ENCODE results near the gene TCEA3. TPM values are rescaled to one million over a fixed set of nuclear protein-coding genes. Genes with fewer than 3 reads are reported as not detected.

TCEA3 gene
- total RNA-seq, 4 donors from 2014 or later: 26.8 to 50.4 (median 48.0) TPM

DNA sequence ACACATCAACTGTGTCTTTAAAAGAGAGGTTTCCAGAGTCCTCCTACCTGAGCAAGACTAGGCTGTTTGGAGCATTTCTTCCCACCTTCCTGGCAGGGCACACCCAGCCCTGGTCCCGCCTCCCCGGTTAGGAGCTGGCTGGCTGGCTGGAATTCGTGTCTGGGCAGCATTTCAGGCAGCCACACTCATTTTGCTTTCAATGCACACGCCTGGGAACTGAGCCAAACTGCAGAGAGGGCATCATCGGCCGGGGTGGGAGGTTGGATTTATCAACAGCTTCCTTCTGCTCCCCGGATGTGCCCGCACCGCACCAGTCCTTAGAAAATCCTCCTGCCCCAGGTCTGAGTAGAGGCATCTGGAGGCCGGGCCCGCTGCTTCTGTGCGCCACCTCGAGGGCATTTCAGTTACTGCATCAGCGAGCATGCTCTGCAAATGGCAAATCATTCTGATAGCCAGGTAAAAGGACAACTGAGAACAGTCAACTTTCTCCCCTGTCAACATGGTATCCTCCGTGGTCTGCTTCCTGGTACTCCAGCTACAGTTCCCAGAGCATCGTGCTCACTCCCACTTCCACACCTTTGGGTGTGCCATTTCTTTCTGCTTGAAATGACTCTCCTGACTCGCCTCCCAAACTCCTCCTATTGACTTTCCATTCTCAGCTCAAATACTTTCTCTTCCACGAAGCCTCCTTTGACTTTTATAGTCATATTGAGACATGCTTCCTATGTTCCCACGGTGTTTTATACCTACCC lies 20.6 kb downstream of the TCEA3 start:
- DNase-seq: peak; percentile 99
- peak overlapping the region; percentile 19 to 69 (median 69) for H3K27ac ChIP-seq
- no peaks in the 10 kb centered on the region for H3K9me3 ChIP-seq
- H3K4me1 ChIP-seq: peaks cover 5 to 28% of the 10 kb centered on the region in 2 donors
- 7 to 11% methylated on average over 11 to 18 of the region's 19 CpGs for WGBS, 2 donors
- TF ChIP-seq, protein P1, sequence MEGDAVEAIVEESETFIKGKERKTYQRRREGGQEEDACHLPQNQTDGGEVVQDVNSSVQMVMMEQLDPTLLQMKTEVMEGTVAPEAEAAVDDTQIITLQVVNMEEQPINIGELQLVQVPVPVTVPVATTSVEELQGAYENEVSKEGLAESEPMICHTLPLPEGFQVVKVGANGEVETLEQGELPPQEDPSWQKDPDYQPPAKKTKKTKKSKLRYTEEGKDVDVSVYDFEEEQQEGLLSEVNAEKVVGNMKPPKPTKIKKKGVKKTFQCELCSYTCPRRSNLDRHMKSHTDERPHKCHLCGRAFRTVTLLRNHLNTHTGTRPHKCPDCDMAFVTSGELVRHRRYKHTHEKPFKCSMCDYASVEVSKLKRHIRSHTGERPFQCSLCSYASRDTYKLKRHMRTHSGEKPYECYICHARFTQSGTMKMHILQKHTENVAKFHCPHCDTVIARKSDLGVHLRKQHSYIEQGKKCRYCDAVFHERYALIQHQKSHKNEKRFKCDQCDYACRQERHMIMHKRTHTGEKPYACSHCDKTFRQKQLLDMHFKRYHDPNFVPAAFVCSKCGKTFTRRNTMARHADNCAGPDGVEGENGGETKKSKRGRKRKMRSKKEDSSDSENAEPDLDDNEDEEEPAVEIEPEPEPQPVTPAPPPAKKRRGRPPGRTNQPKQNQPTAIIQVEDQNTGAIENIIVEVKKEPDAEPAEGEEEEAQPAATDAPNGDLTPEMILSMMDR (IDR thresholded peaks at IDR 0.05): peak; percentile 83 to 98 (median 97)
- peak in 1 of 2 donors; percentile 48 for TF ChIP-seq POLR2A (IDR thresholded peaks at IDR 0.05)
- H3K36me3 ChIP-seq: peaks cover 0 to 7% of the 10 kb centered on the region in 2 donors
- no peak overlapping the region for H3K4me3 ChIP-seq (replicated peaks in 1 of 3)
- H3K27me3 ChIP-seq: no peaks in the 10 kb centered on the region
- intact Hi-C loops (cut with DNase I): loop anchor here (10.0 kb wide), 1 partner anchor 59 kb away; the partner anchor contains the start of gene HNRNPR

DNA sequence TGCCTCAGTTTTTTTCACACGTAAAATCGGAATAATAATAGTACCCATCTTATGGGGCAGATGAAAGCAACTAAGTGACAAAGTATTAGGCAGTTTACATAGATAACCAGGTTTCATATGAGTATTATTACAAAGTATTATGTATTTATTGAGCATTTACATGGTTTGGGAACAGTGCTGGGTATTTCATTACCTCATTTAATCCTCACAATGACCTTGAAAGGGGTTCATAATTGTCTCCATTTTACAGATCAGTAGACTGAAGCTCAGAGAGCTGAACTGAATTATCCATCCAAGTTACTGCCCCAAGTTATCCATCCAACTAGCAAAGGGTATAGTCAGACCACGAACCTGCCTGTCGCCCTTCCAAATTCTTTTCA lies 21.2 kb downstream of the TCEA3 start:
- DNase-seq: no peak
- H3K9me3 ChIP-seq: no peaks in the 10 kb centered on the region
- H3K36me3 ChIP-seq: peaks cover 0 to 2% of the 10 kb centered on the region in 2 donors
- no peaks in the 10 kb centered on the region for H3K27me3 ChIP-seq
- WGBS, 2 donors: 52 to 61% methylated on average over 4 of the region's 4 CpGs
- no peak overlapping the region for H3K4me3 ChIP-seq (replicated peaks in 1 of 3)
- intact Hi-C loops (cut with DNase I): loop anchor here (10.0 kb wide), 1 partner anchor 59 kb away; the partner anchor contains the start of gene HNRNPR
- no peak for TF ChIP-seq POLR2A (IDR thresholded peaks at IDR 0.05)
- TF ChIP-seq, protein P1 (IDR thresholded peaks at IDR 0.05): no peak
- H3K4me1 ChIP-seq: peaks cover 5 to 28% of the 10 kb centered on the region in 2 donors
- H3K27ac ChIP-seq: peak overlapping the region; percentile 19 to 69 (median 69)

DNA sequence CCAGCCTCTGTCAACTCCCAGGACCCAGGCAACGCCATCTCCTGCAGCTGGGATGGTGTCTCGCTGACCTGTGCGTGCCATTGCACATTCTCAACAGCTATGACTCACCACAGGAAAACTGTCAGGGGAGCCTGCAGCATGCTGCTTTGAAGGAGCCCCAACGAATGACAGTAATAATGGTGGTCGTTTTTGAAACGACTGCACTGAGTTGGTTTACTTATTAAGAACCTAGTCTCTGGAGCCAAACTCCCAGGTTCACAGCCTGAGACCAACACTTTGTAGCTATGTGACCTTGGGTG lies 21.6 kb downstream of the TCEA3 start:
- TF ChIP-seq, protein P1 (IDR thresholded peaks at IDR 0.05): no peak
- no peak for TF ChIP-seq POLR2A (IDR thresholded peaks at IDR 0.05)
- Histone ChIP-seq H3K27me3 (no peaks in the 10 kb centered on the region), H3K27ac (peak overlapping the region; percentile 19 to 69 (median 69)), H3K4me3 (replicated peaks in 1 of 3) (no peak overlapping the region), H3K36me3 (no peaks in the 10 kb centered on the region), H3K4me1 (peaks cover 5 to 28% of the 10 kb centered on the region in 2 donors), H3K9me3 (no peaks in the 10 kb centered on the region)
- intact Hi-C loops (cut with DNase I): loop anchor here (10.0 kb wide), 1 partner anchor 58 kb away; the partner anchor contains the start of gene HNRNPR
- WGBS, 2 donors: 32 to 54% methylated on average over 6 of the region's 6 CpGs
- DNase-seq: no peak

DNA sequence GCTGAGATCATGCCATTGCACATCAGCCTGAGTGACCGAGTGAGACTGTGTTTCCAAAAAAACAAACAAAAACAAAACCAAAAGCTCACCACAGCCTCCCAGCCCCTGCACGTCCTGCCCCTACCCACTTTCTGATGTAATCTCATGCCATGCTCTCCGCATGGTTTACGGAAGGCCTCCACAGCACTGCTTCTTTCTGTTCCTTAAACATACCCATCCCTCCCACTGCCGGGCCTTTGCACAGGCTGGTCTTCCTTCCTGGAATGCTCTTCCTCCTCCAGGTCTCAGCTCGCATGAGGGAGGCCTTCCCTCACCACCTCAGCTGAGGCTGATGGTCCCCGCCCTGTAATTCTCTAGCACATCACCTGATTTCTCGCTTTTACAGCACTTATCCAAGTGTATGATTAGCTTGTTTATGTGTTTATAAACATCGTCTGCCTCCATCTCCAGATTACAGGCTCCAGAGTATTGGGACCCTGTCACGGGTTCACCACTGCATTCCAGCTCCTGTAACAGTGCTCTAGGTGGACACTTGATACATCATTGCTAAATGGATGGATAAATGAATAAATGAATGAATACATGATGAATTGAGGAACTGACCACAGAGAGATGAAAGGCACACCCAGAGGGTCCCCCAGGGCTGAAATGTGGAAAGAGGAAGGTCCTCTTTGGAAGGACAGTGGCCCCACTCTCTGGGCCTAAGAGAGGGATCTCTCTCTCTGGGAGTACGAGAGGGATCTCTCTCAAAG lies 22.1 kb downstream of the TCEA3 start:
- TF ChIP-seq, protein P1 (IDR thresholded peaks at IDR 0.05): no peak
- no peak for TF ChIP-seq POLR2A (IDR thresholded peaks at IDR 0.05)
- H3K27me3 ChIP-seq: no peaks in the 10 kb centered on the region
- no peaks in the 10 kb centered on the region for H3K36me3 ChIP-seq
- peaks cover 5 to 28% of the 10 kb centered on the region in 2 donors for H3K4me1 ChIP-seq
- H3K27ac ChIP-seq: peak overlapping the region in 2 of 3 donors; percentile 69
- WGBS, 2 donors: 83 to 90% methylated on average over 11 of the region's 11 CpGs
- H3K9me3 ChIP-seq: no peaks in the 10 kb centered on the region
- no peak overlapping the region for H3K4me3 ChIP-seq (replicated peaks in 1 of 3)
- intact Hi-C loops (cut with DNase I): loop anchor here (10.0 kb wide), 1 partner anchor 58 kb away; the partner anchor contains the start of gene HNRNPR
- DNase-seq: no peak
